ENCODE measurements around the gene DRC3.

DRC3 gene

GRCh38 chr17:18055597-18055996 is 82.9 kb downstream of the DRC3 start:
- Histone ChIP-seq H3K4me1 (ENCODE audit: control insufficient read depth, insufficient read depth, low read length) (no peaks in the 10 kb centered on the region), H3K9me3 (ENCODE audit: control insufficient read depth, insufficient read depth, low read length) (no peaks in the 10 kb centered on the region), H3K9ac (ENCODE audit: low read depth, low read length) (no peak overlapping the region), H3K27me3 (ENCODE audit: control insufficient read depth, insufficient read depth, low read length) (no peaks in the 10 kb centered on the region), H3K4me3 (ENCODE audit: low read depth, low read length) (no peak overlapping the region), H3K36me3 (ENCODE audit: control insufficient read depth, insufficient read depth, low read length) (peaks cover 10% of the 10 kb centered on the region)

- H3K36me3 ChIP-seq (ENCODE audit: control insufficient read depth, insufficient read depth, low read length) = peaks cover 10% of the 10 kb centered on the region
Measured at GRCh38 chr17:18056214-18056613, 83.6 kb downstream of the DRC3 start.

DNA sequence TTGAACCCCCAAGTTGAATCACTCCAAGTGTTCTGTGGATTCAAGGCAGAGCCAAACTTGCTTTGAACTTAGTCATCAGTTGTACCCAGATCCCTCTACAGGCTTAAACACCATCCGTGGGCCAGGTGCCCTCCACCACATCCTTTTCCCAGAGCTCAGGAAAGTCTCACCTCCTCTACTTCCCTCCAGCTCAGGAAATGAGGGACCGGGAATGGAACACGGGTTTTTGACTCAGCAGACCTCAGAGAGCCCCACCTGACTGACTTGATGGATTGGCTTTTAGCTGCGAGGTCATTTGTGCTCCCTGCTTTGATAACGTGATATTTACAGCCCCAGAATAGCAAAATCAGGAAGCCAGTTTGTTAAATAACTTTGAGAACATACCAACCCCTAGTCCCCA is 86.6 kb downstream of the DRC3 start:
- no peaks in the 10 kb centered on the region for H3K27me3 ChIP-seq (ENCODE audit: control insufficient read depth, insufficient read depth, low read length)
- no peaks in the 10 kb centered on the region for H3K4me1 ChIP-seq (ENCODE audit: control insufficient read depth, insufficient read depth, low read length)
- peaks cover 17% of the 10 kb centered on the region for H3K36me3 ChIP-seq (ENCODE audit: control insufficient read depth, insufficient read depth, low read length)
- H3K9me3 ChIP-seq (ENCODE audit: control insufficient read depth, insufficient read depth, low read length) = no peaks in the 10 kb centered on the region
- H3K4me3 ChIP-seq (ENCODE audit: low read depth, low read length) = no peak overlapping the region
- no peak overlapping the region for H3K9ac ChIP-seq (ENCODE audit: low read depth, low read length)

More at GRCh38 chr17:18056214-18056613, 83.6 kb downstream of the DRC3 start:
- no peaks in the 10 kb centered on the region for H3K27me3 ChIP-seq (ENCODE audit: control insufficient read depth, insufficient read depth, low read length)
- no peak overlapping the region for H3K4me3 ChIP-seq (ENCODE audit: low read depth, low read length)
- no peaks in the 10 kb centered on the region for H3K4me1 ChIP-seq (ENCODE audit: control insufficient read depth, insufficient read depth, low read length)
- H3K9me3 ChIP-seq (ENCODE audit: control insufficient read depth, insufficient read depth, low read length) = no peaks in the 10 kb centered on the region
- no peak overlapping the region for H3K9ac ChIP-seq (ENCODE audit: low read depth, low read length)

DNA sequence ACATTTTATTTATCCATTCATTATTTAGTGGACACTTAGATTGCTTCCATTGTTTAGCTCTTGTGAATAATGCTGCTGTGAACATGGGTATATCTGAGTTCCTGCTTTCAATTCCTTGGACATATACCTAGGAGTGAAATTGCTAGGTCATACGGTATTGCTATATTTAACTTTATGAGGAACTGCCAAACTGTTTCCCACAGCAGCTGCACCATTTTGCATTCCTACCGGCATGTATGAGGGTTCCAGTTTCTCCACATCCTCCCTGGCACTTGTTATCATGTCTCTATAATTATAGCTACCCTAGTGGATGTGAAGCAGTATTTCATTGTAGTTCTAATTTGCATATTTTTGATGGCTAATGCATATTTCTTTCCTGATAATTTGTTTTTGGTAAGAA is 91.4 kb downstream of the DRC3 start:
- H3K9ac ChIP-seq (ENCODE audit: low read depth, low read length) = no peak overlapping the region
- no peaks in the 10 kb centered on the region for H3K9me3 ChIP-seq (ENCODE audit: control insufficient read depth, insufficient read depth, low read length)
- H3K36me3 ChIP-seq (ENCODE audit: control insufficient read depth, insufficient read depth, low read length) = peaks cover 11% of the 10 kb centered on the region
- H3K27me3 ChIP-seq (ENCODE audit: control insufficient read depth, insufficient read depth, low read length) = no peaks in the 10 kb centered on the region
- no peaks in the 10 kb centered on the region for H3K4me1 ChIP-seq (ENCODE audit: control insufficient read depth, insufficient read depth, low read length)
- H3K4me3 ChIP-seq (ENCODE audit: low read depth, low read length) = no peak overlapping the region

DNA sequence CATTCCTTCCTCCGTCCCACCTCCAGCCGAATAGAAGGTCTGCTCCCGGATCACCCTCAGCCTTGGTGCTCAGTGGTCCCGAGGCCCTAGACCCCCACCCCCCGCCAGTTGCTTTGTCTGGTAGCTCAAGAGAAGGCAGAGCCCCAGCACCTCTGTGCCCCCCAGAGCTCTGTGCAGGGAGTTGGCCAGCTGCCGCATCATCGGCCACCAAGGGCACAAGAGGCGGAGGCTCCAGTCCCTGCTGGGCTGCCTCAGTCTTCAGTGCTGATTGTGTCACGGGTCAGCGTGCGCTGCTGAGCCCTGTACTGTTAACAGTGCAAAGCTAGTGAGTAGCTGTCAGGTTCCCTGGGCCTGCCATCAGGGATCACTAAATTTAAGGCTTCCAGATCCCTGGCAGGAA is 92.9 kb downstream of the DRC3 start:
- no peaks in the 10 kb centered on the region for H3K4me1 ChIP-seq (ENCODE audit: control insufficient read depth, insufficient read depth, low read length)
- H3K9me3 ChIP-seq (ENCODE audit: control insufficient read depth, insufficient read depth, low read length) = no peaks in the 10 kb centered on the region
- H3K9ac ChIP-seq (ENCODE audit: low read depth, low read length) = no peak overlapping the region
- H3K36me3 ChIP-seq (ENCODE audit: control insufficient read depth, insufficient read depth, low read length) = peaks cover 10% of the 10 kb centered on the region
- H3K27me3 ChIP-seq (ENCODE audit: control insufficient read depth, insufficient read depth, low read length) = no peaks in the 10 kb centered on the region
- H3K4me3 ChIP-seq (ENCODE audit: low read depth, low read length) = no peak overlapping the region
